Astrocyte of the cerebellum (primary cell): ENCODE measurements around the gene KLRK1.
"Not testable (repeated sequence)": the region's sequence is repeated elsewhere in the genome, so short reads cannot be mapped to it uniquely, and the experiment has no call there.

Experiments
- DNase-seq: peaks from one replicate; pipeline ENCODE4 v3.0.0-alpha.2; 2011; ENCODE audit warnings: low read depth
- H3K4me3 ChIP-seq: 2 replicates; pipeline ENCODE4 v1.5.1; 2011; ENCODE audit warnings: mild to moderate bottlenecking, low read depth, low read length, moderate library complexity
- in situ Hi-C: cut with HindIII; loops from 2 replicates; pipeline ENCODE4 v1.10.0; 2017; ENCODE audit warnings: low sequenced_read_pairs
- TF ChIP-seq, protein P1 (sequence below): IDR thresholded peaks from 2 replicates; pipeline ENCODE4 v1.5.1; 2012; ENCODE audit warnings: low read length, low read depth, moderate library complexity, mild to moderate bottlenecking; ENCODE audit errors: missing control alignments

Gene KLRK1

DNA sequence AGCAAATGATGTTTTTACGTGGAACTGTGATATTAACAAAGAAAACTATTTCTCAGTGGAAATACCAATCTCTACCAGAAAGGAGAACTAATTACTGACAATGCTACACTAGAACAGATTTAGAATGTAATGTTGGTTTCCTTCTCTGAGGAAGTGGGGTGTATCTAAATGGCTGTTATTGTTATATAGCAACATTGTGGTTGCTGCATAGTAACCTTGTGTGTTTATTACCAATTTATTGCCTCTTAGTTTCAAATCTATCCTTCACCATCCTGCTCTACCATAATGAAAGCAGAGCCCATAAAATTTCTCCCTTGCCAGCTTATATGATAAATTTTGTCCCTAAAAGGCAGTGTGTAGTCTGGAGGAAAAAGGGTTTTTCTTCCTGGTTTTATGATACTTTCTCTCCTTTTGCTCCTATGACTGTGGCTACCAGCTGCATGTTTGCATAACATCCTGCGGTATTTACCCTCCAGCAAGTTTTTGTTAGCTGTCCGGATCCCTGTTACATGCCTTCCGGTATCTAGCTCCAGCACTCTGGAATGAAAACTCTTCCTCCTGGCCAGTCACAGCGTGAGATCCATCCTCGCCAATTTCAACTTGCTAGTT is 5.7 kb upstream of the KLRK1 start:
- in situ Hi-C loops: no loop called here
- H3K4me3 ChIP-seq: no peak overlapping the region
- TF ChIP-seq, protein P1, sequence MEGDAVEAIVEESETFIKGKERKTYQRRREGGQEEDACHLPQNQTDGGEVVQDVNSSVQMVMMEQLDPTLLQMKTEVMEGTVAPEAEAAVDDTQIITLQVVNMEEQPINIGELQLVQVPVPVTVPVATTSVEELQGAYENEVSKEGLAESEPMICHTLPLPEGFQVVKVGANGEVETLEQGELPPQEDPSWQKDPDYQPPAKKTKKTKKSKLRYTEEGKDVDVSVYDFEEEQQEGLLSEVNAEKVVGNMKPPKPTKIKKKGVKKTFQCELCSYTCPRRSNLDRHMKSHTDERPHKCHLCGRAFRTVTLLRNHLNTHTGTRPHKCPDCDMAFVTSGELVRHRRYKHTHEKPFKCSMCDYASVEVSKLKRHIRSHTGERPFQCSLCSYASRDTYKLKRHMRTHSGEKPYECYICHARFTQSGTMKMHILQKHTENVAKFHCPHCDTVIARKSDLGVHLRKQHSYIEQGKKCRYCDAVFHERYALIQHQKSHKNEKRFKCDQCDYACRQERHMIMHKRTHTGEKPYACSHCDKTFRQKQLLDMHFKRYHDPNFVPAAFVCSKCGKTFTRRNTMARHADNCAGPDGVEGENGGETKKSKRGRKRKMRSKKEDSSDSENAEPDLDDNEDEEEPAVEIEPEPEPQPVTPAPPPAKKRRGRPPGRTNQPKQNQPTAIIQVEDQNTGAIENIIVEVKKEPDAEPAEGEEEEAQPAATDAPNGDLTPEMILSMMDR: no peak
- DNase-seq: peak; percentile 93

DNA sequence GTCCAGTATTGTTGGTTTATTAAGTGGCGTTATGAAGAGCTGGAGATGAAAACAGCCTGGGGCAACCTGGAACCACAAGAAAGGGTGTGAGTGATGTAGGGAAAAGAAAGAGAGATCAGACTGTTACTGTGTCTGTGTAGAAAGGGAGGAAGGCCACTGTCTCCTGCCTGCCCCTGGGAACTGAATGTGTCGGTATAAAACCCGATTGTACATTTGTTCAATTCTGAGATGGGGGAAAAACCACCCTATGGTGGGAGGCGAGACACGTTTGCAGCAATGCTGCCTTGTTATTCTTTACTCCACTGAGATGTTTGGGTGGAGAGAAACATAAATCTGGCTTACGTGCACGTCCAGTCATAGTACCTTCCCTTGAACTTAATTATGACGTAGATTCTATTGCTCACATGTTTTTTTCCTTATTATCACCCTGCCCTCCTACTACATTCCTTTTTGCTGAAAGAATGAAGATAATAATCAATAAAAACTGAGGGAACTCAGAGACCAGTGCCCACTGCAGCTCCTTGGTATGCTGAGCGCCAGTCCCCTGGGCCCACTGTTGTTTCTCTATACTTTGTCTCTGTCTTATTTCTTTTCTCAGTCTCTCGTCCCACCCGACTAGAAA is 4.8 kb upstream of the KLRK1 start:
- in situ Hi-C loops: not testable (repeated sequence)

DNA sequence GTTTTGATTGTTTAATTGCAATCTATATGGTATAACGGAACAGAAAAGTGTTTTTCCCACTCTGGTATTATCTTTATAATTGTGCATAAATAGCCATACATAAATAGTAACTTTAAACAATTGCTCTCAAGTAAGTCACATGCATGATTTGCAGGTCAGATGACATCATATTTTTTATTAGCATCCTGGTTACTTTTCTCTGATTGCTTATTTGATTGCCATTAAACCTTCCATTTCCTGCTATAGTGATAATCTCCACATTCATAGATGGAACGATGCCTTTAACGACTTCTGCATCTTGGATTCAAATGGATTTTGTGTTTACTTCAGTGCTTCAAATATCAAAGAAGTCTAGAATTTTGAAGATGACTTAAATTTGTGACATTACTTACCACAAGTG is 3.5 kb upstream of the KLRK1 start:
- DNase-seq: no peak
- TF ChIP-seq, protein P1: no peak
- H3K4me3 ChIP-seq: no peak overlapping the region
- in situ Hi-C loops: no loop called here

More for the DNA sequence above, 4.8 kb upstream of the KLRK1 start:
- not testable (repeated sequence) for H3K4me3 ChIP-seq, DNase-seq

DNA sequence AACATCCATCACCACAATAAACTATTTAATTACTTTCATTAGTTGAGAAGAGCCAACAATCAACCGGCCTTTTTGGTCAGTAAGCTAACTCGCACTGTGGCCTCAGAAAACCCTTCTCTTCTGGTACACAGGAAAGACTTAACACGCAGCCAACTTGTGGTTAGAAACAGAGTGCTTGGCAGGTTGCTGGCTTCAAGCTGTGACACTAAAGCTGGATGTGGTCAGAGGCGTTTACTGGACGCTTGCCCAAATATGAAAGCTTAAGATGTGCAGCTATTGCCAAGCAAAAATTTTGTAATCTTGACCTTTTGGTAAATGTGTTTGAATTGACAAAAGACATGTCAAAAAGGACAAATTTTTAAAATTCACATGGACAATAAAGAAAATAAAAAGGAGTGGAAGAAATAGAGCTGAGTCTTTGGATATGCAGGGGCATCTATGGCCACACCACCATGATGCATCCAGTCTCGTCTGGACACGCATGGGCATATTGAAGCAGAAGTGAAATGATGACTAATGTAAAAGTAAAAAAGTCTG is 2.6 kb upstream of the KLRK1 start:
- in situ Hi-C loops: no loop called here
- H3K4me3 ChIP-seq: no peak overlapping the region
- TF ChIP-seq, protein P1: no peak
- DNase-seq: peak; percentile 100

DNA sequence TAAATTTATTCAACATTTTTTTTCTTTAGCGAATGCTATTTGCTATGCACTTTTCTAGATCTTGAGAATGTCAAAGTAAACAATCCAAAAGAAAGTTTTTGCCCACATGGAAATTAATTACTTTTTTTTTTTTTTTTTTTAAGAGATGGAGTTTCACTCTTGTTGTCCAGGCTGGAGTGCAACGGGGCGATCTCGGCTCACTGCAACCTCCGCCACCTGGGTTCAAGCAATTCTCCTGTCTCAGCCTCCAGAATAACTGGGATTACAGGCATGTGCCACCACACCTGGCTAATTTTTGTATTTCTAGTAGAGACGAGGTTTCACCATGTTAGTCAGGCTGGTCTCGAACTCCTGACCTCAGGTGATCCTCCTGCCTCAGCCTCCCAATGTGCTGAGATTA is 1.1 kb upstream of the KLRK1 start:
- H3K4me3 ChIP-seq, in situ Hi-C loops, DNase-seq: not testable (repeated sequence)

DNA sequence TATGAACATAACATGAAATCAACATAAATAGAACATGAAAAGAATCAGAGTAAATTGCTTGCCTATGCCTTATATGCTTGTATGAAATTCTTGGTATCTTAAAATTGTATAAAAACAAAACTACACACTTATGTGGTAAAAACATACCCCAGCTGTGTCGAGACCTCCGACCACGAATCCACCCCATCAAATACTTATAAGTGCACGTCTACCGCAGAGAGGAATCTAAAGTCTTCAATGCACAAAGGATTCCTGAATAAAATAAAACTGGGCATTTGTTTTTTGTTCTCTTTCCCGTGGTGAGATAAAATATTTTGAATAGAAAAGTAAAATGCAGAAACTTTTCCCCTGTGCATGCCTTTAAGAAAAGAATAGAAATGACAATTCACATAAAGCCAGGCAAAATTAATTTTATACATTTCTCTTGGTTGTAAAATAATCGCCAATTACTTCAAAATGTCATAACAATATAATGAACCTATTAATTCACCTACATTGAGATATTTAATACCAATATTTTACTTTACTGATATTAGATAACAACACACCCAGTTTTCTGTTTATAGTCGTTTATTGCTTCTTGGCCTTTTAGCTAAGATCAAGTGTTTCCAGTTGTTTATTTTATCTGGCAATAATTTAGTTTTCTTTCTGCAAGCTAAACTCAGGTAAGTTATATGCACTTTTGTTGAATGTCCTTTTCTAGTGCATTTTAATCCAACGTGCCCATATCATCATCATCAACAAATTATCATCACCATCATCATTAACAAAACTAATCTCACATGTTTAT is 1.0 kb downstream of the KLRK1 start:
- in situ Hi-C loops: no loop called here
- H3K4me3 ChIP-seq: no peak overlapping the region
- peak; percentile 73 for DNase-seq
- TF ChIP-seq, protein P1: no peak

DNA sequence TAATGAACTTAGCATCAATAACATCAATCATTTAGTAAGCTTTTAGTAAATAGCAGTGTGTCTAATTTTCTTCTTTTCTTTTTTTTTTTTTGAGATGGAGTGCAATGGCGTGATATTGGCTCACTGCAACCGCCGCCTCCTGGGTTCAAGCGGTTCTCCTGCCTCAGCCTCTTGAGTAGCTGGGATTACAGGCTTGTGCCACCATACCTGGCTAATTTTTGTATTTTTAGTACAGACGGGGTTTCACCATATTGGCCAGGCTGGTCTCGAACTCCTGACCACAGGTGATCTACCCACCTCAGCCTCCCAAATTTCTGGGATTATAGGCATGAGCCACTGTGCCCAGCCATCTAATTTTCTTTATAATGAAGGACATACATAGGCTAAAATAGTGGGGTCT is 2.3 kb downstream of the KLRK1 start:
- H3K4me3 ChIP-seq, in situ Hi-C loops, DNase-seq: not testable (repeated sequence)

DNA sequence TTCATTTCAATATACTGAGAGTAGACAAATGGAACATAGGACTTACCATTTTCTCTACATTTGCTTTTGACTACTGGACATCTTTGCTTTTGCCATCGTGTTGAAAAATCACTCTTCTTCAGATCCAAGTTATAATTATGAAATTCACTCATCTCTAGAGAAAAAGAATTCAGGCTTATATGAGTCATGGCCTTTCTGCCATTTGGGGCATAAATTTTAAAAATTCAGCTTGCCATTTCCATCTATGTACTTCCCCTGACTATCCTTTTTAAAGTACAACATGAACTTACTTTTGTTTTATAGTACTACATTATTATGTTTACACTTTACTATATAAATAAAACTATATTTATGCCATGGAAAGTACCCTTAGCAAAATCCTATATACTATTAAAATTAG is 3.0 kb downstream of the KLRK1 start:
- TF ChIP-seq, protein P1: no peak
- in situ Hi-C loops: no loop called here
- DNase-seq: no peak
- H3K4me3 ChIP-seq: no peak overlapping the region
